ENCODE results near the gene NEIL3.

NEIL3 gene

GRCh38 chr4:177267911-177268310, 41.8 kb upstream of the NEIL3 start:
- DNase-seq: no peak
- Histone ChIP-seq H3K56ac (ENCODE audit: low read length) (no peak overlapping the region), H3K27me3 (ENCODE audit: insufficient read depth, low read length, poor library complexity) (no peaks in the 10 kb centered on the region), H3K4me2 (ENCODE audit: low read length) (no peak overlapping the region), H3K4me3 (ENCODE audit: low read length) (no peak overlapping the region), H2BK15ac (replicated peaks; ENCODE audit: low read depth) (no peak overlapping the region), H2BK120ac (ENCODE audit: low read depth, low read length) (no peak overlapping the region), H3K9ac (ENCODE audit: low read length) (no peak overlapping the region), H3K36me3 (ENCODE audit: control insufficient read depth, insufficient read depth, low read length) (no peaks in the 10 kb centered on the region), H3K4ac (ENCODE audit: low read depth, low read length) (no peak overlapping the region), H4K8ac (ENCODE audit: low read depth, low read length) (no peak overlapping the region), H3K79me1 (ENCODE audit: low read length) (no peaks in the 10 kb centered on the region), H4K5ac (ENCODE audit: low read length) (no peak overlapping the region), H3K27ac (ENCODE audit: low read depth, low read length) (no peak overlapping the region), H3K18ac (ENCODE audit: low read length) (no peak overlapping the region), H2BK5ac (ENCODE audit: low read length) (no peak overlapping the region), H3K79me2 (ENCODE audit: control insufficient read depth, insufficient read depth, low read length) (no peaks in the 10 kb centered on the region), H3K4me1 (ENCODE audit: control insufficient read depth, low read depth, low read length) (no peaks in the 10 kb centered on the region), H2AK5ac (ENCODE audit: low read length) (no peak overlapping the region), H3K23ac (ENCODE audit: low read length) (no peak overlapping the region)
- WGBS (ENCODE audit: extremely low coverage, insufficient coverage, low lambda C conversion rate): no CpG with 5 or more reads among the region's 3 CpGs

GRCh38 chr4:177271091-177271490, 38.6 kb upstream of the NEIL3 start:
- H3K4me1 ChIP-seq (ENCODE audit: control insufficient read depth, low read depth, low read length): no peaks in the 10 kb centered on the region
- DNase-seq: no peak
- no peak overlapping the region for H2BK120ac ChIP-seq (ENCODE audit: low read depth, low read length)
- H2BK5ac ChIP-seq (ENCODE audit: low read length): no peak overlapping the region
- H3K4me3 ChIP-seq (ENCODE audit: low read length): no peak overlapping the region
- H3K36me3 ChIP-seq (ENCODE audit: control insufficient read depth, insufficient read depth, low read length): no peaks in the 10 kb centered on the region
- no peak overlapping the region for H2AK5ac ChIP-seq (ENCODE audit: low read length)
- no peak overlapping the region for H3K27ac ChIP-seq (ENCODE audit: low read depth, low read length)
- no peaks in the 10 kb centered on the region for H3K27me3 ChIP-seq (ENCODE audit: insufficient read depth, low read length, poor library complexity)
- no peak overlapping the region for H3K56ac ChIP-seq (ENCODE audit: low read length)
- H4K8ac ChIP-seq (ENCODE audit: low read depth, low read length): no peak overlapping the region
- no peak overlapping the region for H3K4me2 ChIP-seq (ENCODE audit: low read length)
- H3K79me2 ChIP-seq (ENCODE audit: control insufficient read depth, insufficient read depth, low read length): no peaks in the 10 kb centered on the region
- H3K23ac ChIP-seq (ENCODE audit: low read length): no peak overlapping the region
- H3K9ac ChIP-seq (ENCODE audit: low read length): no peak overlapping the region
- no peak overlapping the region for H2BK15ac ChIP-seq (replicated peaks; ENCODE audit: low read depth)
- no peak overlapping the region for H4K5ac ChIP-seq (ENCODE audit: low read length)
- no peak overlapping the region for H3K4ac ChIP-seq (ENCODE audit: low read depth, low read length)
- no peak overlapping the region for H3K18ac ChIP-seq (ENCODE audit: low read length)
- no peaks in the 10 kb centered on the region for H3K79me1 ChIP-seq (ENCODE audit: low read length)
- no CpG with 5 or more reads among the region's 1 CpG for WGBS (ENCODE audit: extremely low coverage, insufficient coverage, low lambda C conversion rate)

- H3K56ac ChIP-seq (ENCODE audit: low read length): no peak overlapping the region
- no peak overlapping the region for H2BK120ac ChIP-seq (ENCODE audit: low read depth, low read length)
- no peak overlapping the region for H3K18ac ChIP-seq (ENCODE audit: low read length)
- no peaks in the 10 kb centered on the region for H3K36me3 ChIP-seq (ENCODE audit: control insufficient read depth, insufficient read depth, low read length)
- no peaks in the 10 kb centered on the region for H3K4me1 ChIP-seq (ENCODE audit: control insufficient read depth, low read depth, low read length)
- no peaks in the 10 kb centered on the region for H3K79me2 ChIP-seq (ENCODE audit: control insufficient read depth, insufficient read depth, low read length)
- no peaks in the 10 kb centered on the region for H3K27me3 ChIP-seq (ENCODE audit: insufficient read depth, low read length, poor library complexity)
- no peak overlapping the region for H2BK5ac ChIP-seq (ENCODE audit: low read length)
- no peak overlapping the region for H3K23ac ChIP-seq (ENCODE audit: low read length)
- no peak overlapping the region for H3K4ac ChIP-seq (ENCODE audit: low read depth, low read length)
- H3K4me2 ChIP-seq (ENCODE audit: low read length): no peak overlapping the region
- H3K27ac ChIP-seq (ENCODE audit: low read depth, low read length): no peak overlapping the region
- no peak overlapping the region for H3K9ac ChIP-seq (ENCODE audit: low read length)
- no peak overlapping the region for H2AK5ac ChIP-seq (ENCODE audit: low read length)
- H3K79me1 ChIP-seq (ENCODE audit: low read length): no peaks in the 10 kb centered on the region
- H4K8ac ChIP-seq (ENCODE audit: low read depth, low read length): no peak overlapping the region
- WGBS (ENCODE audit: extremely low coverage, insufficient coverage, low lambda C conversion rate): no CpG with 5 or more reads among the region's 10 CpGs
- no peak for DNase-seq
- no peak overlapping the region for H2BK15ac ChIP-seq (replicated peaks; ENCODE audit: low read depth)
- H4K5ac ChIP-seq (ENCODE audit: low read length): no peak overlapping the region
- no peak overlapping the region for H3K4me3 ChIP-seq (ENCODE audit: low read length)
Measured at GRCh38 chr4:177271915-177272766, 37.5 kb upstream of the NEIL3 start.

- Histone ChIP-seq H3K9ac (ENCODE audit: low read length) (no peak overlapping the region), H3K79me1 (ENCODE audit: low read length) (no peaks in the 10 kb centered on the region), H3K27me3 (ENCODE audit: insufficient read depth, low read length, poor library complexity) (no peaks in the 10 kb centered on the region), H3K56ac (ENCODE audit: low read length) (no peak overlapping the region), H3K23ac (ENCODE audit: low read length) (no peak overlapping the region), H3K36me3 (ENCODE audit: control insufficient read depth, insufficient read depth, low read length) (no peaks in the 10 kb centered on the region), H4K5ac (ENCODE audit: low read length) (no peak overlapping the region), H4K8ac (ENCODE audit: low read depth, low read length) (no peak overlapping the region), H3K4me3 (ENCODE audit: low read length) (no peak overlapping the region), H3K79me2 (ENCODE audit: control insufficient read depth, insufficient read depth, low read length) (no peaks in the 10 kb centered on the region), H2AK5ac (ENCODE audit: low read length) (no peak overlapping the region), H3K27ac (ENCODE audit: low read depth, low read length) (no peak overlapping the region), H3K4ac (ENCODE audit: low read depth, low read length) (no peak overlapping the region), H3K18ac (ENCODE audit: low read length) (no peak overlapping the region), H3K4me2 (ENCODE audit: low read length) (no peak overlapping the region), H2BK120ac (ENCODE audit: low read depth, low read length) (no peak overlapping the region), H2BK5ac (ENCODE audit: low read length) (no peak overlapping the region), H2BK15ac (replicated peaks; ENCODE audit: low read depth) (no peak overlapping the region), H3K4me1 (ENCODE audit: control insufficient read depth, low read depth, low read length) (no peaks in the 10 kb centered on the region)
- DNase-seq: no peak
- WGBS (ENCODE audit: extremely low coverage, insufficient coverage, low lambda C conversion rate): no CpG with 5 or more reads among the region's 4 CpGs
Measured at GRCh38 chr4:177275999-177276398, 33.7 kb upstream of the NEIL3 start.

- H3K4me1 ChIP-seq (ENCODE audit: control insufficient read depth, low read depth, low read length): no peaks in the 10 kb centered on the region
- no peak overlapping the region for H2AK5ac ChIP-seq (ENCODE audit: low read length)
- no peak overlapping the region for H2BK5ac ChIP-seq (ENCODE audit: low read length)
- no peaks in the 10 kb centered on the region for H3K79me1 ChIP-seq (ENCODE audit: low read length)
- H3K79me2 ChIP-seq (ENCODE audit: control insufficient read depth, insufficient read depth, low read length): no peaks in the 10 kb centered on the region
- H2BK120ac ChIP-seq (ENCODE audit: low read depth, low read length): no peak overlapping the region
- no CpG with 5 or more reads among the region's 4 CpGs for WGBS (ENCODE audit: extremely low coverage, insufficient coverage, low lambda C conversion rate)
- no peak overlapping the region for H3K9ac ChIP-seq (ENCODE audit: low read length)
- H4K5ac ChIP-seq (ENCODE audit: low read length): no peak overlapping the region
- DNase-seq: no peak
- H3K4me3 ChIP-seq (ENCODE audit: low read length): no peak overlapping the region
- no peak overlapping the region for H2BK15ac ChIP-seq (replicated peaks; ENCODE audit: low read depth)
- H3K23ac ChIP-seq (ENCODE audit: low read length): no peak overlapping the region
- no peak overlapping the region for H3K18ac ChIP-seq (ENCODE audit: low read length)
- H3K36me3 ChIP-seq (ENCODE audit: control insufficient read depth, insufficient read depth, low read length): no peaks in the 10 kb centered on the region
- H3K4me2 ChIP-seq (ENCODE audit: low read length): no peak overlapping the region
- no peak overlapping the region for H4K8ac ChIP-seq (ENCODE audit: low read depth, low read length)
- no peak overlapping the region for H3K27ac ChIP-seq (ENCODE audit: low read depth, low read length)
- no peak overlapping the region for H3K56ac ChIP-seq (ENCODE audit: low read length)
- no peaks in the 10 kb centered on the region for H3K27me3 ChIP-seq (ENCODE audit: insufficient read depth, low read length, poor library complexity)
- H3K4ac ChIP-seq (ENCODE audit: low read depth, low read length): no peak overlapping the region
Measured at GRCh38 chr4:177281351-177281909, 28.2 kb upstream of the NEIL3 start.

Data from mesendoderm (in vitro differentiated cells).